Measurements from ENCODE around the gene LMOD2. TPM values are rescaled to one million over a fixed set of nuclear protein-coding genes. Genes with fewer than 3 reads are reported as not detected.
A peak's percentile ranks its signal among the peaks of the same experiment; 100 is the strongest.
"Not testable (repeated sequence)": the region's sequence is repeated elsewhere in the genome, so short reads cannot be mapped to it uniquely, and the experiment has no call there.

The LMOD2 gene
- total RNA-seq, 1 donor from 2014 or later, result 34.4 TPM

GRCh38 chr7:123624527-123625183, 31.0 kb upstream of the LMOD2 start:
- Histone ChIP-seq H3K27ac (ENCODE audit: low read depth, low read length) (peak overlapping the region; percentile 92), H3K9ac (ENCODE audit: low read depth in 1 of 3, low read length in 3 of 3) (no peak overlapping the region), H3K4me3 (ENCODE audit: low read length in 3 of 3) (no peak overlapping the region), H3K9me3 (ENCODE audit: control insufficient read depth in 3 of 3, low read length in 3 of 3) (no peaks in the 10 kb centered on the region), H3K4me1 (ENCODE audit: control insufficient read depth in 3 of 3, insufficient read depth in 3 of 3, low read length in 3 of 3) (peaks cover 18 to 40% (median 20%) of the 10 kb centered on the region in 3 donors), H3K36me3 (ENCODE audit: control insufficient read depth in 3 of 3, insufficient read depth in 3 of 3, low read length in 3 of 3) (peaks cover 4 to 23% (median 22%) of the 10 kb centered on the region in 3 donors), H3K27me3 (ENCODE audit: control insufficient read depth in 3 of 3, insufficient read depth in 3 of 3, low read length in 3 of 3) (no peaks in the 10 kb centered on the region)

GRCh38 chr7:123625254-123625653, 30.4 kb upstream of the LMOD2 start:
- Histone ChIP-seq H3K9ac (ENCODE audit: low read depth in 1 of 3, low read length in 3 of 3) (no peak overlapping the region), H3K27ac (ENCODE audit: low read depth, low read length) (no peak overlapping the region), H3K27me3 (ENCODE audit: control insufficient read depth in 3 of 3, insufficient read depth in 3 of 3, low read length in 3 of 3) (no peaks in the 10 kb centered on the region), H3K9me3 (ENCODE audit: control insufficient read depth in 3 of 3, low read length in 3 of 3) (no peaks in the 10 kb centered on the region), H3K4me3 (ENCODE audit: low read length in 3 of 3) (no peak overlapping the region), H3K36me3 (ENCODE audit: control insufficient read depth in 3 of 3, insufficient read depth in 3 of 3, low read length in 3 of 3) (peaks cover 4 to 23% (median 22%) of the 10 kb centered on the region in 3 donors), H3K4me1 (ENCODE audit: control insufficient read depth in 3 of 3, insufficient read depth in 3 of 3, low read length in 3 of 3) (peaks cover 18 to 40% (median 20%) of the 10 kb centered on the region in 3 donors)

GRCh38 chr7:123627851-123628250, 27.8 kb upstream of the LMOD2 start:
- Histone ChIP-seq H3K27me3 (ENCODE audit: control insufficient read depth in 3 of 3, insufficient read depth in 3 of 3, low read length in 3 of 3) (no peaks in the 10 kb centered on the region), H3K36me3 (ENCODE audit: control insufficient read depth in 3 of 3, insufficient read depth in 3 of 3, low read length in 3 of 3) (peaks cover 4 to 23% (median 22%) of the 10 kb centered on the region in 3 donors), H3K4me1 (ENCODE audit: control insufficient read depth in 3 of 3, insufficient read depth in 3 of 3, low read length in 3 of 3) (peaks cover 10 to 30% (median 12%) of the 10 kb centered on the region in 3 donors), H3K9me3 (ENCODE audit: control insufficient read depth in 3 of 3, low read length in 3 of 3) (no peaks in the 10 kb centered on the region), H3K4me3 (ENCODE audit: low read length in 3 of 3) (no peak overlapping the region), H3K9ac (ENCODE audit: low read depth in 1 of 3, low read length in 3 of 3) (no peak overlapping the region), H3K27ac (ENCODE audit: low read depth, low read length) (peak overlapping the region; percentile 52)

- Histone ChIP-seq H3K27me3 (ENCODE audit: control insufficient read depth in 3 of 3, insufficient read depth in 3 of 3, low read length in 3 of 3) (no peaks in the 10 kb centered on the region), H3K36me3 (ENCODE audit: control insufficient read depth in 3 of 3, insufficient read depth in 3 of 3, low read length in 3 of 3) (peaks cover 4 to 23% (median 22%) of the 10 kb centered on the region in 3 donors), H3K9ac (ENCODE audit: low read depth in 1 of 3, low read length in 3 of 3) (no peak overlapping the region), H3K4me1 (ENCODE audit: control insufficient read depth in 3 of 3, insufficient read depth in 3 of 3, low read length in 3 of 3) (peaks cover 4 to 26% (median 4%) of the 10 kb centered on the region in 3 donors), H3K4me3 (ENCODE audit: low read length in 3 of 3) (no peak overlapping the region), H3K9me3 (ENCODE audit: control insufficient read depth in 3 of 3, low read length in 3 of 3) (no peaks in the 10 kb centered on the region), H3K27ac (ENCODE audit: low read depth, low read length) (no peak overlapping the region)
Measured at GRCh38 chr7:123628829-123629228, 26.8 kb upstream of the LMOD2 start.

- Histone ChIP-seq H3K9ac (ENCODE audit: low read depth in 1 of 3, low read length in 3 of 3) (no peak overlapping the region), H3K27ac (ENCODE audit: low read depth, low read length) (no peak overlapping the region), H3K36me3 (ENCODE audit: control insufficient read depth in 3 of 3, insufficient read depth in 3 of 3, low read length in 3 of 3) (peaks cover 4 to 23% (median 22%) of the 10 kb centered on the region in 3 donors), H3K27me3 (ENCODE audit: control insufficient read depth in 3 of 3, insufficient read depth in 3 of 3, low read length in 3 of 3) (no peaks in the 10 kb centered on the region), H3K9me3 (ENCODE audit: control insufficient read depth in 3 of 3, low read length in 3 of 3) (no peaks in the 10 kb centered on the region), H3K4me3 (ENCODE audit: low read length in 3 of 3) (no peak overlapping the region), H3K4me1 (ENCODE audit: control insufficient read depth in 3 of 3, insufficient read depth in 3 of 3, low read length in 3 of 3) (peaks cover 4 to 26% (median 4%) of the 10 kb centered on the region in 3 donors)
Measured at GRCh38 chr7:123629281-123629680, 26.4 kb upstream of the LMOD2 start.

- no peak overlapping the region for H3K27ac ChIP-seq (ENCODE audit: low read depth, low read length)
- peaks cover 2 to 21% (median 12%) of the 10 kb centered on the region in 3 donors for H3K4me1 ChIP-seq (ENCODE audit: control insufficient read depth in 3 of 3, insufficient read depth in 3 of 3, low read length in 3 of 3)
- H3K27me3 ChIP-seq (ENCODE audit: control insufficient read depth in 3 of 3, insufficient read depth in 3 of 3, low read length in 3 of 3), result no peaks in the 10 kb centered on the region
- peaks cover 0 to 4% (median 4%) of the 10 kb centered on the region in 3 donors for H3K36me3 ChIP-seq (ENCODE audit: control insufficient read depth in 3 of 3, insufficient read depth in 3 of 3, low read length in 3 of 3)
- H3K9ac ChIP-seq (ENCODE audit: low read depth in 1 of 3, low read length in 3 of 3), result no peak overlapping the region
- no peaks in the 10 kb centered on the region for H3K9me3 ChIP-seq (ENCODE audit: control insufficient read depth in 3 of 3, low read length in 3 of 3)
- no peak overlapping the region for H3K4me3 ChIP-seq (ENCODE audit: low read length in 3 of 3)
Measured at GRCh38 chr7:123632808-123633207, 22.9 kb upstream of the LMOD2 start.

- Histone ChIP-seq H3K9me3 (ENCODE audit: control insufficient read depth in 3 of 3, low read length in 3 of 3) (no peaks in the 10 kb centered on the region), H3K4me3 (ENCODE audit: low read length in 3 of 3) (no peak overlapping the region), H3K4me1 (ENCODE audit: control insufficient read depth in 3 of 3, insufficient read depth in 3 of 3, low read length in 3 of 3) (peaks cover 2 to 14% (median 8%) of the 10 kb centered on the region in 3 donors), H3K9ac (ENCODE audit: low read depth in 1 of 3, low read length in 3 of 3) (no peak overlapping the region), H3K27me3 (ENCODE audit: control insufficient read depth in 3 of 3, insufficient read depth in 3 of 3, low read length in 3 of 3) (no peaks in the 10 kb centered on the region), H3K27ac (ENCODE audit: low read depth, low read length) (no peak overlapping the region), H3K36me3 (ENCODE audit: control insufficient read depth in 3 of 3, insufficient read depth in 3 of 3, low read length in 3 of 3) (peaks cover 0 to 4% (median 4%) of the 10 kb centered on the region in 3 donors)
Measured at GRCh38 chr7:123633553-123633952, 22.1 kb upstream of the LMOD2 start.

GRCh38 chr7:123634011-123634573, 21.6 kb upstream of the LMOD2 start:
- H3K9me3 ChIP-seq (ENCODE audit: control insufficient read depth in 3 of 3, low read length in 3 of 3); H3K27ac ChIP-seq (ENCODE audit: low read depth, low read length); H3K4me3 ChIP-seq (ENCODE audit: low read length in 3 of 3); H3K4me1 ChIP-seq (ENCODE audit: control insufficient read depth in 3 of 3, insufficient read depth in 3 of 3, low read length in 3 of 3); H3K9ac ChIP-seq (ENCODE audit: low read depth in 1 of 3, low read length in 3 of 3); H3K36me3 ChIP-seq (ENCODE audit: control insufficient read depth in 3 of 3, insufficient read depth in 3 of 3, low read length in 3 of 3); H3K27me3 ChIP-seq (ENCODE audit: control insufficient read depth in 3 of 3, insufficient read depth in 3 of 3, low read length in 3 of 3): not testable (repeated sequence)

GRCh38 chr7:123635551-123636359, 19.9 kb upstream of the LMOD2 start:
- no peaks in the 10 kb centered on the region for H3K9me3 ChIP-seq (ENCODE audit: control insufficient read depth in 3 of 3, low read length in 3 of 3)
- H3K9ac ChIP-seq (ENCODE audit: low read depth in 1 of 3, low read length in 3 of 3), result peak overlapping the region in 1 of 3 donors; percentile 52
- H3K27ac ChIP-seq (ENCODE audit: low read depth, low read length), result no peak overlapping the region
- no peaks in the 10 kb centered on the region for H3K36me3 ChIP-seq (ENCODE audit: control insufficient read depth in 3 of 3, insufficient read depth in 3 of 3, low read length in 3 of 3)
- H3K4me1 ChIP-seq (ENCODE audit: control insufficient read depth in 3 of 3, insufficient read depth in 3 of 3, low read length in 3 of 3), result peaks cover 3 to 18% (median 8%) of the 10 kb centered on the region in 3 donors
- H3K4me3 ChIP-seq (ENCODE audit: low read length in 3 of 3), result no peak overlapping the region
- H3K27me3 ChIP-seq (ENCODE audit: control insufficient read depth in 3 of 3, insufficient read depth in 3 of 3, low read length in 3 of 3), result no peaks in the 10 kb centered on the region

GRCh38 chr7:123637203-123637602, 18.5 kb upstream of the LMOD2 start:
- Histone ChIP-seq H3K9ac (ENCODE audit: low read depth in 1 of 3, low read length in 3 of 3) (peak overlapping the region in 2 of 3 donors; percentile 45 to 46), H3K4me1 (ENCODE audit: control insufficient read depth in 3 of 3, insufficient read depth in 3 of 3, low read length in 3 of 3) (peaks cover 7 to 27% (median 11%) of the 10 kb centered on the region in 3 donors), H3K27me3 (ENCODE audit: control insufficient read depth in 3 of 3, insufficient read depth in 3 of 3, low read length in 3 of 3) (no peaks in the 10 kb centered on the region), H3K36me3 (ENCODE audit: control insufficient read depth in 3 of 3, insufficient read depth in 3 of 3, low read length in 3 of 3) (no peaks in the 10 kb centered on the region), H3K9me3 (ENCODE audit: control insufficient read depth in 3 of 3, low read length in 3 of 3) (no peaks in the 10 kb centered on the region), H3K27ac (ENCODE audit: low read depth, low read length) (peak overlapping the region; percentile 45), H3K4me3 (ENCODE audit: low read length in 3 of 3) (peak overlapping the region in 1 of 3 donors; percentile 45)

Data from skeletal muscle tissue (tissue), 4 donors.